ENCODE measurements around the gene SYT17.
"Not testable (repeated sequence)": the region's sequence is repeated elsewhere in the genome, so short reads cannot be mapped to it uniquely, and the experiment has no call there.

The SYT17 gene

DNA sequence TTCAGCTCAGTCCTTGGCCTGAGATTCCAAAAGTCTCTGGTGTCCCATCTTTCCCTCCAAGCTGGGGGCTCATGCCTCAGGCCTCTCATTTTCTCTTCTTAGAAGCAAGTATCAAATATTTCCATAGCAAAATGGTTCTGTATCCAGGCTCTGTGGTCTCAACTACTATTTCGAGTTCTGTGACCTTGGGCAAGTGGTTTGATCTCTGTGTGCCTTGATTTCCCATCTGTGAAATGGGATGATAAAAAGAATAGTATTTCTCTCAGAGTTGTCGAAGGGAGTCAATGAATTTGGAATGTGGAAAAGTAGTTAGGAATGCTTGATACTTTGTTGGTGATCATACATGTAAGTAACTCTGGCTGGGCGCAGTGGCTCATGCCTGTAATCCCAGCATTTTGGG lies 6.4 kb downstream of the SYT17 start:
- no peak for DNase-seq (ENCODE audit: low spot score)

GRCh38 chr16:19175492-19176262 lies 7.6 kb downstream of the SYT17 start:
- no peak for DNase-seq (ENCODE audit: low spot score)

DNA sequence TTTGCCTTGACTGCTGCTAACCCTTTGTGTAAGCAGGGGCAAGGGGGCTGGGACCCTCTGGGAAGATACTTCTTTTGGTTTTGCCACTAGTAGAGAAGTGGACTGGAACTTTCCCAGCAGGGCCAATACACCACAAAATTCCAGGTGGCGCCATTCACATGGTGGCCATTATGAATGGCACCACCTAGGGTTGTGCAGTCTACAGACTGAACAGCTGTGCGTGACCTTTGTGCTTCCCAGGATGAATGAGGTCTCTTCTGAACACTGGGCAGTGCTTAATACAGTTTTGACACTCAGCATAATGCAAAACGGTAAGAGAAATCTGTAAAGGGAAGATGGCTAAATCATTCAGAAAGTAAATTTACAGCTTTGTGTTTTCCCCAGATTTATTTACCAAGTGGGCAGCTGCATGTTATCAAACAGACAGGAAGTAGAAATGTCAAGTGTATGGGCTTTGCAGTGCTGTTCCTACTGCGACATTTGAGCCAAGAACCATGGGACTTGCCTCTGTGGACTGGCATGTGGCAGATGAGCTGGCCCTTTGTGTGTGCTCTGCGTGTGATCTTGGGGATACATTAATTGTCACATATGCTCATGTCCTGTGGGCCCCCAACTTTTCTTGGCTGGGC lies 9.2 kb downstream of the SYT17 start:
- DNase-seq (ENCODE audit: low spot score): no peak

GRCh38 chr16:19179546-19180490 lies 11.8 kb downstream of the SYT17 start:
- peak; percentile 26 for DNase-seq (ENCODE audit: low spot score)

- no peak for DNase-seq (ENCODE audit: low spot score)
Measured at GRCh38 chr16:19180741-19181140, 12.7 kb downstream of the SYT17 start.

GRCh38 chr16:19182481-19182880 lies 14.4 kb downstream of the SYT17 start:
- DNase-seq (ENCODE audit: low spot score): no peak

- no peak for DNase-seq (ENCODE audit: low spot score)
Measured at GRCh38 chr16:19183187-19183586, 15.1 kb downstream of the SYT17 start.

DNA sequence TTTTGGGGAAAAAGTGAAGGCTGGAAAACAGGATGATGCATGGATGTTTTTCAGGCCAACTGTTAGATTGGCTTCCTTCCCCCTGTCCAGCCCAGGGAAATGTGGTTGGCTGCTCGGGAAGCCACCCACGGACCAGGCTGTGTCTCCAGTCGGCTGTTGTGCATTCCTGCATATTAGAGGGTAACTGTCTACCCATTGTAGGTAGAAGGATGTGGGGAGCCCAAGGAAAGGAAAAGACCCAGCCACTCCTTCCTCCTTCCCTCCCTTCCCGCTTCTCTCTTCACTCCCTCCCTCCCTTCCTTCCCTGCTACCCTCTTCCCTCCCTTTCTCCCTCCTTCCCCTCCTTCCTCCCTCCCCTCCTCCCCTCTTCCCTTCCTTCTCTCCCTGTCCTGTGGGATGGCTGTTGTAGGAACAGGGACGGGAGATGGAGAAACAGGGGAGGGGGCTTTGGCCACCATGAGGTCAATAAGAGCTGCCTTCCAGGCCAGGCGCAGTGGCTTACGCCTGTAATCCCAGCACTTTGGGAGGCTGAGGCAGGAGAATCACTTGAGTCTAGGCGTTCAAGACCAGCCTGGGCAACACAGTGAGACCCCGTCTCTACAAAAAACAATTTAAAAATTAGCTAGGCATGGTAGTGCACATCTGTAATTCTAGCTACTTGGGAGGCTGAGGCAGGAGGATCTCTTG lies 16.9 kb downstream of the SYT17 start:
- DNase-seq (ENCODE audit: low spot score): no peak

DNA sequence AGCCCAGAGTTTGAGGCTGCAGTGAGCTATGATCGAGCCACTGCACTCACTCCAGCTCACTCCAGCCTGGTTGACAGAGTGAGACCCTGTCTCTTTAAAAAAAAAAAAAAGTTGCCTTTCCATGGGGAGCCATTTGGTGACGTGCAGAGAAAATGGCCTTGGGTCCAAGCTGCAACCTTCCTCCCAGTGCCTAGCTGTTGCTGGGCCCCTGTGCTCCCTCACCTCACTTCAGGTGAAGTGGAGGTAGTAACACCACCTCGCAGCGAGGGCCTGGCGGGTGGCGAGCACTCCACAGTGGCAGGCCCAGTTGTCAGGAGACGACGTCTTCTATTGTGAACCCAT lies 17.4 kb downstream of the SYT17 start:
- DNase-seq (ENCODE audit: low spot score): no peak

GRCh38 chr16:19186408-19186807 lies 18.4 kb downstream of the SYT17 start:
- DNase-seq (ENCODE audit: low spot score): no peak

- DNase-seq (ENCODE audit: low spot score): not testable (repeated sequence)
Measured at GRCh38 chr16:19187961-19188360, 19.9 kb downstream of the SYT17 start.

DNA sequence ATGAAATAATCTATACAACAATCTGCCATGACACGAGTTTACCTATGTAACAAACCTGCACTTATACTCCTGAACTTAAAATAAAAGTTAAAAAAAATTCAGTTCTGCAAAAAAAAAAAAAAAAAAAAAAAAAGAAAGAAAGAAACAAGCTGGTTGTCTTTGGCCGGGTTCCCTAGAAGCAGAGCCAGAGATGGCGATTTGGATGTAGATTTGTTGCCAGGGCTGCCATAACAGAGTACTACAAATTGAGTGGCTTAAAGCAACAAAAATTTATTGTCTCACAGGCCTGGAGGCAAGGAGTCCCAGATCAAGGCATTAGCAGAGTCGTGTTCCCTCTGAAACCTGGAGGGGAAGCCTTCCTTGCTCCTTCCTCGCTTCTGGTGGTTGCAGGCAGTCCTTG lies 20.4 kb downstream of the SYT17 start:
- DNase-seq (ENCODE audit: low spot score): no peak

DNA sequence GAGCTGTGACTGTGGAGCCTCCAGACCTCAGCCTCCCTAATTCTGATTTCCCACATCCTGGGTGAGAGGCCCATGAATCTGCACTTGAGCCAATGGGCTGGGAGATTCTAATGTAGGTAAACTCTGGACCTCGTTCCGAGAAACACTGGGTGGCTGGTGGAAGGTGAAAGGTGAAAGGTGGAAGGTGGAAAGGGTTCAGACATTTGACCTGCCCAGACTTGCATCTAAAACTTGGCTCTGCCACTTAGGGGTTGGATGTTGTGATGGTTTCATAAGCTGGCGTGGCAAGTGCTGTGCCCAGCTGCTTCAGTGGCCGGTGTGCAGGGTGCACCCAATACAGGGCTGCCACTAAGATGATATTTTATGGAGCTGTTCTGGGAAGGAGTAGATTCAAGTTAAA lies 24.8 kb downstream of the SYT17 start:
- DNase-seq (ENCODE audit: low spot score): no peak

GRCh38 chr16:19196871-19197270 lies 28.8 kb downstream of the SYT17 start:
- no peak for DNase-seq (ENCODE audit: low spot score)

DNA sequence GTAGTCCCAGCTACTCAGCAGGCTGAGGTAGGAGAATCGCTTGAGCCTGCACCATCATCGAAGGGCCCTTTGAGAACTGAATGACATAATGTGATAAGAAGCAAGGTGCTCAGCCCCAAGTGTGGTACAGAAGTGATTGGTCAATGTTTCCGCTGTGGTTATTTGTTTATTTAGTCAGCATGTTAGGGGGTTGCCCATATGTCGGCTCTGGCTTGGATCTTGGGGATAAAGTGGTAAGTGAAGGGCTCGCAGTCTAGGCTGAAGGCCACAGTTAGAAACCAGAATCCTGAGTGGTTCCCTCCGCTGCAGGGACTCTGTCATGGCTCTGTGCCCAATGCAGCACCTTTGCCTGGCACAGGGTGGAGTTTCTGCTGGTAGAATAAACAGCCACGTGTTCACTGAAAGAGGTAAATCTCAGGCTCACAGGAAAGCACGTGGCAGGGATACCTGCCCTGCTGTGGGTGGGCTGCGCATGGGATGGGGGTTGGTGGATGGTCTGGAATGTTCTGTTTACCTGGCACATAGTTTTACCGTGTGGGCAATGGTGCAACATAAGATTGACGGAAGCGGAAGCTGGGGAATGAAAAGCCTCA lies 35.4 kb downstream of the SYT17 start:
- DNase-seq (ENCODE audit: low spot score): no peak

DNA sequence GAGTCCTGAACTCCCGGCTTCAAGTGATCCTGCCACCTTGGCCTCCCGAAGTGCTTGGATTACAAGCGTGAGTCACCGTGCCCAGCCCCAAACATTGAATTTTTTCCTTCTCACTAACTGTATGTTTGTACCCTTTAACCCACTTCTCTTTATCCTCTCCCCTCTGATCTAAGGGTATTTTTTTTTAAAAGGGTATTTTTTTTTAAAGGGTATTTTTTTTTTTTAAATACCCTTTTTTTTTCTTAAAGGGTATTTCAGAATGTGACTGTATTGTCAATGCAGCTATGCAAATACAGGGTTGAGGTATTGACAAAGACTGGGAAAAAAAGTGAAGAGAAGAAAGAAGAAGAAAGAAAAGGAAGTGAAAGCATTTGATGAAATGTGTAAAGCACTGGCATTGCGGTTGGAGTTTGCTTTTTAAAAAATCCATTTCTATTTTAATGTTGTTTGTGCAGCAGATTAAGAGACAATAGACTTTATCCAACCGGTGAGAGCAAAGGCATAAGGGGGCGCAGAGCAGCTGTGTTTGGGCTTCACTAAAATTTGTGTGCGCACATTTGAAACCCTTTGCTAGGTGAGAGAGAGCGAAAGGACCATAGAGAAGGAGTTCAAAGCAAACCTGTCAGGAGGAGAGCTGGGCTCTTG lies 42.4 kb downstream of the SYT17 start:
- no peak for DNase-seq (ENCODE audit: low spot score)

- no peak for DNase-seq (ENCODE audit: low spot score)
Measured at GRCh38 chr16:19210968-19211367, 42.9 kb downstream of the SYT17 start.

- DNase-seq (ENCODE audit: low spot score): no peak
Measured at GRCh38 chr16:19212059-19212458, 44.0 kb downstream of the SYT17 start.

DNA sequence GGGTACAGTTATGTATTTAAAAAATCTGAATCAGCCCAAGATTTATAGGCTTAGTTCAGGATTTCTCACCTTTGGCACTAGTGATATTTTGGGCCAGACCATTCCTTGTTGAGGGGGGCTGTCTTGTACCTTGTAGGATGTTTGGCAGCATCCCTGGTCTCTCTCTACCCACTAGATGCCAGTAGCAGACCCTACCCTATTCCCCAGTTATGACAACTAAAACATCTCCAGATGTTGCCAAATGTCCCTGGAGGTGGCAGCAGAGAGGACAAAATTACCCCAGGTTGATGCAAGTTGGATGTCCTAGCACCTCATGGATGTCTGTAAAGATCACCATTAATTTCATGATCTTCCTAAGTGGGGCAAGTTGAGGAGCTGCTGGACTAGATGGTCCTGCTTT lies 45.8 kb downstream of the SYT17 start:
- DNase-seq (ENCODE audit: low spot score): peak; percentile 6

- DNase-seq (ENCODE audit: low spot score): no peak
Measured at GRCh38 chr16:19215705-19216104, 47.7 kb downstream of the SYT17 start.

GRCh38 chr16:19218581-19218980 lies 50.5 kb downstream of the SYT17 start:
- no peak for DNase-seq (ENCODE audit: low spot score)

All from SW480 (cell line).